Mucosa of descending colon (tissue), 3 donors: ENCODE data around the gene SALL4. TPM values are rescaled to one million over a fixed set of nuclear protein-coding genes. Genes with fewer than 3 reads are reported as not detected.

ENCODE experiments used
- ATAC-seq: fragments of 200-7000 bp; cut with Tn5 transposase; one replicate; pipeline ENCODE4 v1.9.1; 2020; ENCODE audit warnings: mild to moderate bottlenecking, moderate library complexity
- DNase-seq, 3 donors: peaks; one replicate each; pipeline ENCODE4 v3.0.0-alpha.2; 2020
- H3K36me3 ChIP-seq: fragments of 200-600 bp; one replicate; pipeline ENCODE4 v1.8.0; 2021; ENCODE audit warnings: low read depth, mild to moderate bottlenecking
- H3K4me1 ChIP-seq: fragments of 200-600 bp; one replicate; pipeline ENCODE4 v1.8.0; 2021; ENCODE audit warnings: low read depth, mild to moderate bottlenecking
- H3K4me3 ChIP-seq: fragments of 200-600 bp; one replicate; pipeline ENCODE4 v1.8.0; 2021; ENCODE audit warnings: mild to moderate bottlenecking
- H3K9me3 ChIP-seq: fragments of 200-600 bp; one replicate; pipeline ENCODE4 v1.8.0; 2021; ENCODE audit warnings: mild to moderate bottlenecking
- intact Hi-C, 2 donors: fragments of 100-400 bp; cut with DNase I in 1 of 2; cut with micrococcal nuclease in 1 of 2; formaldehyde crosslinking; loops; one replicate each; pipeline versions ENCODE4 v1.11.0 to v1.11.1; 2022; cut with DNase I, micrococcal nuclease
- long read RNA-seq, 2 donors: library from polyadenylated mRNA; unstranded; transcript quantifications; one replicate each; pipeline ENCODE4 v2.0.0, GENCODE V29; 2019 to 2021
- total RNA-seq, 3 donors: library from RNA; stranded (reverse); fragmentation: NEBNext Ultra II Directional in 2 of 3; extraction: Animal tissue kit (Norgen Biotek cat#: 25700) in 2 of 3; gene quantifications; one replicate each; pipeline versions ENCODE4 v1.2.1 to v1.2.4, GENCODE V29; 2021 to 2023
- TF ChIP-seq, protein P1 (sequence below): fragments of 200-600 bp; IDR thresholded peaks from one replicate; pipeline ENCODE4 v1.8.0; 2022; ENCODE audit warnings: antibody characterized with exemption, mild to moderate bottlenecking
- donor health status: DM: no; HTN: no; CAD: no; lungs with moderate emphysema.
- donor health status: DM: no; HTN: no; CAD: no.
- donor health status: DM: no; HTN: yes; CAD: no.

Gene SALL4
- total RNA-seq, result under 1 TPM in 2 of 3 donors, not detected in 1; 0.05 to 0.41 TPM
- long read RNA-seq, donor 1, result 0 reads
- long read RNA-seq, donor 2, result 0 reads

DNA sequence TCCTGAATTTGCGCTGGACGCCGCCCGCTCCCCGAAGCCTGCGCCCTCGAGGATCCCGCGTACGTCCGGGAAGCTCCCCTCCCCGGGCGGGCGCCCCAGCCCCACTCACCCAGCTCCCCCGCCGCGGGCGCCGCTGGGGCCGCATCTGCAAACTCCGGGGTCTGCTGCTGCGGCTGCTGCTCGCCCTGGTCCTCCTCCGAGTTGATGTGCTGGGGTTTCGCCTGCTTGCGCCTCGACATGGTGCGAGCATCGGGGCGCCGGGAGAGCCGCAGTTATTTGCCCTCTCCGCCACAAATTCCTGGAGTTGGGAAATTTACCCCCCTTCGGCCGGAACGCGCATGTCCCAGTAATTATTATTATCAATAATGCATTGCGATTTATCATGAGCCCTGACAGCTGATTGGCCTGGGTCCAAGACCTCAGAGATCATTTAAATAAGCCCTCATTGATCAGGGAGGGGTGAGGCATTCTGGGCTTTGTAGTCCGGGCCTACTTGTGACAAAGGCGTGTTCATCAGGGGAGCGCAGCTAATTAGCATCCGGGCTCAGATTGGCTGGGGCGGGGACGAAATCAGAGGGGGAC lies at the start of gene SALL4:
Gene SALL4 (minus strand): TSS at position 352 of the 582 bp plus-strand sequence. CDS start 113 bp downstream, at position 239.
- Histone ChIP-seq H3K4me1 (peaks cover 10% of the 10 kb centered on the region), H3K36me3 (no peaks in the 10 kb centered on the region), H3K4me3 (no peak within 1 kb of the TSS), H3K9me3 (no peaks in the 10 kb centered on the region)
- DNase-seq, result no peak
- intact Hi-C loops, result loop anchor here in 1 of 2 donors (10.0 kb wide), 1 partner anchor 427 kb away; no protein-coding TSS in a partner anchor
- no peak for ATAC-seq
- TF ChIP-seq, protein P1, sequence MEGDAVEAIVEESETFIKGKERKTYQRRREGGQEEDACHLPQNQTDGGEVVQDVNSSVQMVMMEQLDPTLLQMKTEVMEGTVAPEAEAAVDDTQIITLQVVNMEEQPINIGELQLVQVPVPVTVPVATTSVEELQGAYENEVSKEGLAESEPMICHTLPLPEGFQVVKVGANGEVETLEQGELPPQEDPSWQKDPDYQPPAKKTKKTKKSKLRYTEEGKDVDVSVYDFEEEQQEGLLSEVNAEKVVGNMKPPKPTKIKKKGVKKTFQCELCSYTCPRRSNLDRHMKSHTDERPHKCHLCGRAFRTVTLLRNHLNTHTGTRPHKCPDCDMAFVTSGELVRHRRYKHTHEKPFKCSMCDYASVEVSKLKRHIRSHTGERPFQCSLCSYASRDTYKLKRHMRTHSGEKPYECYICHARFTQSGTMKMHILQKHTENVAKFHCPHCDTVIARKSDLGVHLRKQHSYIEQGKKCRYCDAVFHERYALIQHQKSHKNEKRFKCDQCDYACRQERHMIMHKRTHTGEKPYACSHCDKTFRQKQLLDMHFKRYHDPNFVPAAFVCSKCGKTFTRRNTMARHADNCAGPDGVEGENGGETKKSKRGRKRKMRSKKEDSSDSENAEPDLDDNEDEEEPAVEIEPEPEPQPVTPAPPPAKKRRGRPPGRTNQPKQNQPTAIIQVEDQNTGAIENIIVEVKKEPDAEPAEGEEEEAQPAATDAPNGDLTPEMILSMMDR, result no peak

DNA sequence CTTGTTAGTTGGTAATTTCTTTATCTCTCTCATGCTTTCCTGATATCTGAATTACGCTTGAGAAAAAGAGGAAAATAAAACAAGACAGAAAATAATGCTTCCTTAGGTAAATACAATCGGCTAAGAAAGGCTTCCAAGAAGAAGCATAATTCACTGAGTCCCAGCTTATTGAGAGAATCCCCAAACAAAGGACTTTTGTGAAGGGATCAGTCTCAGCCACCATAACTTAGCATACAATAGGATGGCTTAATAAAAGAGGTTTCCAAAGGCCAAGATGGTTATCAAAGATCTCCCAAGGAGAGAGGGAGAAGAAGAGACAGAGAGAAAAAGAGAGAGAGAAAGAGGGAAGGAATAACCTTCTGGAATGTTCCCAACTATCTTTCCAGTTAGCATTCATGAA lies 46.0 kb upstream of the SALL4 start:
- no peak overlapping the region for H3K4me3 ChIP-seq
- H3K36me3 ChIP-seq, result no peaks in the 10 kb centered on the region
- TF ChIP-seq, protein P1, result no peak
- no peaks in the 10 kb centered on the region for H3K9me3 ChIP-seq
- H3K4me1 ChIP-seq, result no peaks in the 10 kb centered on the region
- ATAC-seq, result no peak
- intact Hi-C loops, result no loop called here
- DNase-seq, result no peak

DNA sequence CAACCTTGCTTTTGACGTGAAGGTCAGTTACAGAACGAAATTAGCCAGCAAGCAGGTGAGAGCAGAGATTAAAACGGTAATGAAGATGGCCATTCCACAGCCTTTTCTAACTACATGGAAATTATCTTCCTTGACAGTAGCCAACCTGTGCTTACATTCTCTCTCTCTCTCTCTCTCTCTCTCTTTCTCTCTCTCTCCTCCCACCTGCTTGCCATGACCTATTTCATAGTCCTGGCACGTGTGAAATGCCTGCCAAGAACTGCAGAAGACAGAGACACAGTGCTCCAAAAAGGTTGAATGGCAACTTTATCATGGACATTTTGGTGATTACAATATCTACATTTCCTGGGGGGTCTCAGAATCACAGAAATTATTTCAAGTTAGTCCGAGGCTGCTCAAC lies 38.5 kb upstream of the SALL4 start:
- no peaks in the 10 kb centered on the region for H3K36me3 ChIP-seq
- no peak for ATAC-seq
- no peaks in the 10 kb centered on the region for H3K9me3 ChIP-seq
- TF ChIP-seq, protein P1, result no peak
- no peak overlapping the region for H3K4me3 ChIP-seq
- DNase-seq, result no peak
- no peaks in the 10 kb centered on the region for H3K4me1 ChIP-seq
- intact Hi-C loops, result no loop called here

DNA sequence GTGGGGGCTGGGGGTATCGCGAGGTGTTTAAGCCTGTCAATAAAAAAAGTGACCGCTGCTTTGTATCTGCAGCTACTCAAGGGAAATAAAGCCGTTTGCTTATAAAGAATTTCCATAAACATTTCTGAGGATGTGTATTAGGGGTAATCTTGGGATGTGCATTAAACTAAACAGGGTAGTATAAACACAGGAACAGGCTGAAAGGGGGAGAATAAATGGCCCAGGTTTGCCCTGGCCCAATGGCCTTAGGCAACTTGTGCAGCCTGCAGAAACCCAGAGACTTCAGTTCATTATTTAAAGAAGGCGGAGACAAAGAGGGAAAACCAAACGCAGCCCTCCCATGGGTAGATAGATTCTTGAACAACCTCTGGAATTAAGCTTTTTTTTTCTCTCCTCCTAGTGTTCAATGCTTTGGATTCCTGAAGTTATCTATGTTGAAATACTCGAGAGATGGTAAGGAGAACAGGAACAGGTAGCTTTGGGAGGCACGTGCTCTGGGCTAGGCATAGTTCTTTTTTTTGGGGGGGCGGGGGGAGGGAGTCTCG lies 35.6 kb upstream of the SALL4 start:
- DNase-seq, result no peak
- Histone ChIP-seq H3K9me3 (no peaks in the 10 kb centered on the region), H3K4me1 (no peaks in the 10 kb centered on the region), H3K4me3 (no peak overlapping the region), H3K36me3 (no peaks in the 10 kb centered on the region)
- intact Hi-C loops, result no loop called here
- TF ChIP-seq, protein P1, result no peak
- ATAC-seq, result no peak

DNA sequence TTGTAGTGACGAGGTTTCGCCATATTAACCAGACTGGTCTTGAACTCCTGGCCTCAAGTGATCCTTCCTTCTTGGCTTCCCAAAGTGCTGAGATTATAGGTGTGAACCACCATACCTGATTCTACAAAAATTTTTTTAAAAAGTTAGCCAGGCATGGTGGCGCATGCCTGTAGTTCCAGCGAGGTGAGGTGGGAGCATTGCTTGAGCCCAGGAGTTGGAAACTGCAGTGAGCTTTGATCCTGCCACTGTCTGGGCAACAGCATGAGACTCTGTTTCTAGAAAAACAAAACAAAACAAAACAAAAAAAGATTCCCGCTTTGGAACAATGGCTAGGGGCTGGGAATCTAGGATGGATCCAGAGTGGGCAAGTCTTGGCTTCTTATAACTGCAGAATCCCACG lies 35.1 kb upstream of the SALL4 start:
- no peak overlapping the region for H3K4me3 ChIP-seq
- H3K36me3 ChIP-seq, result no peaks in the 10 kb centered on the region
- no peak for DNase-seq
- TF ChIP-seq, protein P1, result no peak
- no peaks in the 10 kb centered on the region for H3K4me1 ChIP-seq
- H3K9me3 ChIP-seq, result no peaks in the 10 kb centered on the region
- intact Hi-C loops, result no loop called here
- no peak for ATAC-seq
